Tibial nerve (tissue), 4 donors: ENCODE results near the gene CCDC74A.

ENCODE experiments used
- EP300 ChIP-seq, 2 donors: sonication (generic); formaldehyde crosslinking; IDR thresholded peaks; one replicate each; pipeline ENCODE4 v1.6.1; 2017; ENCODE audit warnings: antibody characterized with exemption in 2 of 2, mild to moderate bottlenecking in 1 of 2
- POLR2A ChIP-seq, 2 donors: fragments of 450-650 bp; IDR thresholded peaks; one replicate each; pipeline ENCODE4 v1.6.1; 2017; ENCODE audit warnings: antibody characterized with exemption in 2 of 2, mild to moderate bottlenecking in 2 of 2, moderate library complexity in 2 of 2
- TF ChIP-seq, protein P1 (sequence below), 5 experiments: fragments of 200-600 bp in 3 of 5; fragments of 450-650 bp in 2 of 5; sonication (generic) in 3 of 5; IDR thresholded peaks; one replicate each; pipeline ENCODE4 v1.5.1; 2016 to 2019; ENCODE audit warnings: antibody characterized with exemption in 5 of 5, mild to moderate bottlenecking in 3 of 5, moderate library complexity in 2 of 5

GRCh38 chr2:131519466-131519865, 8.2 kb upstream of the CCDC74A start:
- TF ChIP-seq EP300 (IDR thresholded peaks at IDR 0.05) (no peak), POLR2A (IDR thresholded peaks at IDR 0.05) (no peak)
- TF ChIP-seq, protein P1, sequence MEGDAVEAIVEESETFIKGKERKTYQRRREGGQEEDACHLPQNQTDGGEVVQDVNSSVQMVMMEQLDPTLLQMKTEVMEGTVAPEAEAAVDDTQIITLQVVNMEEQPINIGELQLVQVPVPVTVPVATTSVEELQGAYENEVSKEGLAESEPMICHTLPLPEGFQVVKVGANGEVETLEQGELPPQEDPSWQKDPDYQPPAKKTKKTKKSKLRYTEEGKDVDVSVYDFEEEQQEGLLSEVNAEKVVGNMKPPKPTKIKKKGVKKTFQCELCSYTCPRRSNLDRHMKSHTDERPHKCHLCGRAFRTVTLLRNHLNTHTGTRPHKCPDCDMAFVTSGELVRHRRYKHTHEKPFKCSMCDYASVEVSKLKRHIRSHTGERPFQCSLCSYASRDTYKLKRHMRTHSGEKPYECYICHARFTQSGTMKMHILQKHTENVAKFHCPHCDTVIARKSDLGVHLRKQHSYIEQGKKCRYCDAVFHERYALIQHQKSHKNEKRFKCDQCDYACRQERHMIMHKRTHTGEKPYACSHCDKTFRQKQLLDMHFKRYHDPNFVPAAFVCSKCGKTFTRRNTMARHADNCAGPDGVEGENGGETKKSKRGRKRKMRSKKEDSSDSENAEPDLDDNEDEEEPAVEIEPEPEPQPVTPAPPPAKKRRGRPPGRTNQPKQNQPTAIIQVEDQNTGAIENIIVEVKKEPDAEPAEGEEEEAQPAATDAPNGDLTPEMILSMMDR (IDR thresholded peaks at IDR 0.05): no peak
